T-helper 2 cell treated with Interferon-gamma antibody and Interleukin-4, amounts not matched to agents 5 μg/mL and 100 μg/mL, for 36 hours (primary cell): ENCODE measurements around the gene PLA2G2F.

Source experiments
- DNase-seq: peaks from one replicate; pipeline ENCODE4 v3.0.0; 2021; ENCODE audit warnings: low spot score
- H3K27ac Mint-ChIP-seq: one replicate; pipeline ENCODE4 v1.8.0; 2021; ENCODE audit warnings: mild to moderate bottlenecking, mixed read lengths
- H3K27me3 Mint-ChIP-seq: one replicate; pipeline ENCODE4 v1.8.0; 2021; ENCODE audit warnings: low read depth, mixed read lengths
- H3K36me3 Mint-ChIP-seq: one replicate; pipeline ENCODE4 v1.8.0; 2021; ENCODE audit warnings: low read depth, mixed read lengths
- H3K4me1 Mint-ChIP-seq: one replicate; pipeline ENCODE4 v1.8.0; 2021; ENCODE audit warnings: low read depth, mixed read lengths
- H3K4me3 Mint-ChIP-seq: one replicate; pipeline ENCODE4 v1.8.0; 2022; ENCODE audit warnings: mild to moderate bottlenecking, moderate library complexity, mixed read lengths
- H3K9me3 Mint-ChIP-seq: one replicate; pipeline ENCODE4 v1.8.0; 2021; ENCODE audit warnings: mixed read lengths

PLA2G2F gene, protein sequence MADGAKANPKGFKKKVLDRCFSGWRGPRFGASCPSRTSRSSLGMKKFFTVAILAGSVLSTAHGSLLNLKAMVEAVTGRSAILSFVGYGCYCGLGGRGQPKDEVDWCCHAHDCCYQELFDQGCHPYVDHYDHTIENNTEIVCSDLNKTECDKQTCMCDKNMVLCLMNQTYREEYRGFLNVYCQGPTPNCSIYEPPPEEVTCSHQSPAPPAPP

DNA sequence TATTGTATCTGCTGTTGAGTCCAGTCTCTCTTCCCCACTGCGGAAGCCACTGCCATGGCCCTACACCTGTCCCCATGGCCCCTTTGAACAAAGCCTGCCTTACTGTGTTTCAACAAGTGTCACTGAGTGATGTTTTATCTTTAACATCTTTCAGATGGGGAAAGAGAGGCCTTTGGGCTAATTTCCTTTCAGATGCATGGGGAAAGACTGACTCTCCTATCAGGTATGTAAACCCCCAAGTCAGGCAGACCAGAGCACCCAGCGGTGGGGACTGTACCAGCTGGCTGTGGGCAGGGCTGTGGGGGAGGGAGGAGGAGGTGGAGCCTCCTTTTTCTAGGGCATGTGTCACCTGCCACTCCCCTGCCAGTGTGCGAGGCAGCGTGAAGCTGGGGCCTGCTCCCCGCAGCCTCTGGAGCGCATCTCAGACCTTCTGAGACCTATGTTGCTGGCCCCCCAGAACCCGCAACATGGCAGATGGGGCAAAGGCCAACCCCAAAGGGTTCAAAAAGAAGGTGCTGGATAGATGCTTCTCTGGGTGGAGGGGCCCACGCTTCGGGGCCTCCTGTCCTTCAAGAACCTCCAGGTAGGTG, at the start of gene PLA2G2F:
Gene PLA2G2F, plus strand, starts transcription at position 363 of the 590 bp plus-strand sequence. Its CDS starts 105 bp downstream, at position 468.
- Mint-ChIP-seq H3K27me3 (peaks cover 1% of the 10 kb centered on the region), H3K27ac (no peak within 1 kb of the TSS), H3K9me3 (no peaks in the 10 kb centered on the region), H3K36me3 (no peaks in the 10 kb centered on the region), H3K4me3 (no peak within 1 kb of the TSS), H3K4me1 (no peaks in the 10 kb centered on the region)
- DNase-seq, result no peak

DNA sequence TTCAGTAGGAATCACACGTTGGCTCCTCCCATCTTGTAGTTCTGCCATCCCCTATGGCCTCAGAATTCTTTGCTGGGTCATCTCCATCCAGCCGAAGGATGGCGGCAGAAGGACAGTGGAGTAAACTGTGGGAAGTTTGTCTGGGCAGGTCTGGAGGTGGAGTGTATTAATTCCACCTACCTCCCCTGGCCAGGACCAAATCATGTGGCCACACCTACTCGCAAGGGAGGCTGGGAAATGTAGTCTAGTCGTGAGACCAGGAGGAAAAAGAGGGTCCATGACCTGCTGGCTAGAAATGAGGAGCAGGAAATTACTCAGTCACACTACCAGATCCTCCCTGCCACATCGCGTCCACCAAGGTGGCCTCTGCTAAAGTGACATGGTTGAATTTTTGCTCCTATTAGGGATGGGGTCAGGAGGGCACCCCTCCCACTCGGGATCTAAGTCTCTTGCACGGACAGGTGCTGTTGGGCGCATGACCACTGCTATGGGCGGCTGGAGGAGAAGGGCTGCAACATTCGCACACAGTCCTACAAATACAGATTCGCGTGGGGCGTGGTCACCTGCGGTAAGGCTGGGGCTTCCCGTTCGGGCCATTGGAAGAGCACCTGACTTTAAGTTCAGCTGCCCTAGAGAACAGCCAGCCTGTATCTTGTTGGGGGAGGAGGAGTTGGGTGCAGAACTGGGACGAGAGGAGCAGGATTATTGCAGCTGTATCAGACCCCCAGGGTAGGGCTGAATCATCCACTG, 49.6 kb upstream of the PLA2G2F start:
- DNase-seq, result no peak
- H3K9me3 Mint-ChIP-seq, result no peaks in the 10 kb centered on the region
- no peak overlapping the region for H3K27ac Mint-ChIP-seq
- peaks cover 12% of the 10 kb centered on the region for H3K27me3 Mint-ChIP-seq
- no peaks in the 10 kb centered on the region for H3K36me3 Mint-ChIP-seq
- no peak overlapping the region for H3K4me3 Mint-ChIP-seq
- H3K4me1 Mint-ChIP-seq, result no peaks in the 10 kb centered on the region

DNA sequence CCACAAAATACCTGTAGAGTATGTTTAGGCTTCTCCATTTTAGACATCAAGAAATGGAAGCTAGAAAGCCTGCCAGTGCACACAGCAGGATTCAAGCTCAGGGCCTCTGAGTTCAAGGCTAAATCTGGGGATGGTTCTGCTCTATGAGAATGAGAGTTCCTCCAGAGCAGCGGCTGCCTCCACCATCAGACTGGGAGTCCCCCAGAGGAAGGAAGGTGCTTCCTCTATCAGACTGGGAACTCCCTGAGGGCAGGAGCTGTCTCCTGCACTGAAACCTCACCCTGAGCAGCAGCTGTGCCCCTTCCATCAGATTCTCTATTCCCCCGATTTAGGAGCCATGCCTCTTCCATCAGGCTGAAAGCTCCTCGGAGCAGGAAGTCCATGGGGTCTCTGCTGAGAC, 49.0 kb upstream of the PLA2G2F start:
- no peak overlapping the region for H3K4me3 Mint-ChIP-seq
- DNase-seq, result no peak
- no peaks in the 10 kb centered on the region for H3K36me3 Mint-ChIP-seq
- H3K4me1 Mint-ChIP-seq, result no peaks in the 10 kb centered on the region
- no peak overlapping the region for H3K27ac Mint-ChIP-seq
- H3K27me3 Mint-ChIP-seq, result peaks cover 13% of the 10 kb centered on the region
- H3K9me3 Mint-ChIP-seq, result no peaks in the 10 kb centered on the region

DNA sequence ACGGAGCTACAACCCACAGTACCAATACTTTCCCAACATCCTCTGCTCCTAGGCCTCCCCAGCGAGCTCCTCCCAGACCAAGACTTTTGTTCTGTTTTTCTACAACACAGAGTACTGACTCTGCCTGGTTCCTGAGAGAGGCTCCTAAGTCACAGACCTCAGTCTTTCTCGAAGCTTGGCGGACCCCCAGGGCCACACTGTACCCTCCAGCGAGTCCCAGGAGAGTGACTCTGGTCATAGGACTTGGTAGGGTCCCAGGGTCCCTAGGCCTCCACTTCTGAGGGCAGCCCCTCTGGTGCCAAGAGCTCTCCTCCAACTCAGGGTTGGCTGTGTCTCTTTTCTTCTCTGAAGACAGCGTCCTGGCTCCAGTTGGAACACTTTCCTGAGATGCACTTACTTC, 48.5 kb upstream of the PLA2G2F start:
- no peak overlapping the region for H3K27ac Mint-ChIP-seq

DNA sequence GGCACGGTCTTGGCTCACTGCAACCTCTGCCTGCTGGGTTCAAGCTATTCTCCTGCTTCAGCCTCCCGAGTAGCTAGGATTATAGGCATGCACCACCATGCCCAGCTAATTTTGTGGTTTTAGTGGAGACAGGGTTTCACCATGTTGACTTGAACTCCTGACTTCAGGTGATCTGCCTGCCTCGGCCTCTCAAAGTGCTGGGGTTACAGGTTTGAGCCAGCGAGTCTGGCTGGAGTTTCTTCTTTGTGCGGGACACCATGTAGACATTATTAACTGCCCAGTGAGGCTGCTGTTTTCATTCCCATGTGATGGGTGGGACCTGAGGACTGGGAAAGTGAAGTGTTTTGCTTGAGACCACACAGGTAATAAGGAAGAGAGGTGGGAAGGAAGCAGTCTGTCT, 45.8 kb upstream of the PLA2G2F start:
- no peak overlapping the region for H3K4me3 Mint-ChIP-seq
- H3K9me3 Mint-ChIP-seq, result no peaks in the 10 kb centered on the region
- H3K36me3 Mint-ChIP-seq, result no peaks in the 10 kb centered on the region
- peaks cover 16% of the 10 kb centered on the region for H3K27me3 Mint-ChIP-seq
- DNase-seq, result no peak
- H3K4me1 Mint-ChIP-seq, result no peaks in the 10 kb centered on the region
- no peak overlapping the region for H3K27ac Mint-ChIP-seq

More for the DNA sequence above, 48.5 kb upstream of the PLA2G2F start:
- H3K9me3 Mint-ChIP-seq, result no peaks in the 10 kb centered on the region
- H3K27me3 Mint-ChIP-seq, result peaks cover 13% of the 10 kb centered on the region
- H3K4me3 Mint-ChIP-seq, result no peak overlapping the region
- no peak for DNase-seq
- H3K4me1 Mint-ChIP-seq, result no peaks in the 10 kb centered on the region
- no peaks in the 10 kb centered on the region for H3K36me3 Mint-ChIP-seq

DNA sequence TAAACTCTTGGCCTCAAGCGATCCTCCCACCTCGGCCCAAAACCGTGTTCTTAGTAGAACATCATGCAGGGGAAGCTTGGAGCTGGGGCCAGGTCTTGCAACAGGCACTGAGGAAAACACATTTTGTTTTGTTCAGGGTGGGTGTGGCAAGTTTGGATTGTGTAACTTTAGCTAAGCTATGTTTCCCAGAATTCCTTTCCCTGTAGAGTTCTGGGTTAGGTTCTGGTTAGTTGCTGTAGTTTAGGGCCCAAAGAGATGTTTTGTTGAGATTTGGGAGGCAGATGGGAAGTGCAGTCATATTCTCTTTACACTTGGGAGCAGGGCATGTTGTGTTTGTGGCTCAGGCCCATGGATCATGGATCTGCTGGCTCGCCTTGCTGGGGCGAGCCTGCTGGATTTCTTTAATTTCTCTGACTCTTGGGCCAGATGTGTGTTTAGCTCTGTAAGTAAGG, 45.2 kb upstream of the PLA2G2F start:
- Mint-ChIP-seq H3K36me3 (no peaks in the 10 kb centered on the region), H3K27ac (no peak overlapping the region), H3K9me3 (no peaks in the 10 kb centered on the region), H3K27me3 (peaks cover 16% of the 10 kb centered on the region), H3K4me1 (no peaks in the 10 kb centered on the region), H3K4me3 (no peak overlapping the region)
- DNase-seq, result no peak

DNA sequence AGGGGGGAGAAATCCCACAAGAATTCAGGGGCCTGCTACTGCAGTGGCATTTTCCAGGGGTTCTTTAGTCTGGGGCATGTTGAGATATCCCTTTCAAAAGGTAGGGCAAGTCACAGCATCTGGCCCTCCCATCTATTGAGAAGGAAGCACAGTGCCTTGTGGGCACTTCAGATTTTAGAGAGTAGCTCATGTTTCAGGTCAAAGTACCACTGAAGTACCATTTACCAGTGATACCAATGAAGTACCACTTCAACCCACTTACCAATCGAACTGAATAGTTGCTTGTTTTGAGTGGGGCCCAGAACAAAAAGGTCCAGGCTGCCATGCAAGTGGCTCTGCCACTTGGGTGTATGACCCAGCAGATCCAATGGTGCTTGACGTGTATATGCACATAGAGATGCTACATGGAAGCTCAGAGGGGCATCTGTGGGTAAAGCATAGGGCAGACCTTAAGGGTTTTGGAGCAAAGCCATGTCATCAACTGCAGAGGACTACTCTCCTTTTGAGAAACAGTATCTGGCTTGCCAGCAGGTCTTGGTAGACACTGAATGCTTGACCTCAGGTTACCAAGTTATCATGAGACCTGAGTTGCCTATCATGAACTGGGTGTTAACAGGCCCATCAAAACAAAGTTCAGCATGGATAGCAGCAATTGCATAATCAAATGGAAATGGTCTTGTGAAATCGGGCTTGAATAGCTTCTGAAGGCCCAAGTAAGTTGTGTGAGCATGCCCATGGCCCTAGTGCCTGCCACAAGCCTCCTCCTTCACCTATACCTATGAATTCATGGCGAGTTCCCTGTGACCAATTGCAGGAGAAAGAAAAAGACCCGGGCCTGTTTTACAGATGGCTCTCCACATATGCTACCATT, 43.3 kb upstream of the PLA2G2F start:
- no peak for DNase-seq
- no peaks in the 10 kb centered on the region for H3K9me3 Mint-ChIP-seq
- no peak overlapping the region for H3K27ac Mint-ChIP-seq
- H3K4me3 Mint-ChIP-seq, result no peak overlapping the region
- H3K36me3 Mint-ChIP-seq, result no peaks in the 10 kb centered on the region
- H3K4me1 Mint-ChIP-seq, result no peaks in the 10 kb centered on the region
- peaks cover 16% of the 10 kb centered on the region for H3K27me3 Mint-ChIP-seq

DNA sequence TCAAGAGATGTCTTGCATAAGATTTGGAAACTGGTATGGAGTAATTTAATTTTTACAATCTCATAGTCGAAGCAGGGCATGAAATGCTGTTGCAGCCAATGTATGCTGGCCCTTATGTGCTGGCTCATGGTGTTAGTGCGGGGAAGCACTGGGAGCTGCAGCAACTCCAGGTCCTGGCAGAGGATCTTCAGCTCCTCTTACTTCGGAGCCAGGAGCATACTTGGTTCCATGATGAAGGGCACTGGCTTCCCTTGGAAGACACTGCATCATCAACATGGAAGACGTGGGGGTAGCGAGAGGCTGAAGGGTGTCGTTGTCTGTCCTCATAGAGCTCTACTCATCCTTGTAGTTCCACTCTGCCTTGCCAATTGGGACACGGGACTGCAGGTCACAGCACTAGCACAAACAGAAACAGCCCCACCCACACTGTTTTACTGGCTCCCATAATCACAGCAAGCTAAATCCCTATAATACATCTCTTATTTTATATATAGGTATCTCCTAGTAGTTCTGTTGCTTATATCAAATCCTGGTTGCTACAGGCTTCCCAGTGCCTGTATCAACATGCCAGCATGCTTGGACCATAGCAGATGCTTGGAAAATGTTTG, 42.2 kb upstream of the PLA2G2F start:
- no peaks in the 10 kb centered on the region for H3K36me3 Mint-ChIP-seq
- DNase-seq, result no peak

DNA sequence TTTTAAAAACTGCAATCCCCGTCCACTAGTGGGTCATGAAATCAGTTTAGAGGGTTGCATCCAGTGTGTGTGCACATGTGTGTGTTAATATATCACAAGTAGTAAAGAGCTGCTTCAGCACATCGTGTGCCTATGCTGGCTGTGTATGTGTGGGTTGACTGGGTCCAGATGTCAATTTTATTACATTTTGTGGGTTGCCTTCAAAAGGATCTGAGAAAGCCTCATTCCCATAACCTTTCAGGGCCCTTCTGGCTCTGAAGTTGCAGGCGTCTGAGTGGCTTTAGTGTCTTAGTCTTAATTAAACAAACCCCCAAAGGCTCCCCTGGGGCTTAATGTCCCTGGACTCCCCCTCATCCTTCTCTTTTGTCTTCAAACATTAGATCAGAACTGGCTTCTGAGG, 39.6 kb upstream of the PLA2G2F start:
- no peak overlapping the region for H3K4me3 Mint-ChIP-seq
- H3K27ac Mint-ChIP-seq, result no peak overlapping the region

More for the DNA sequence above, 42.2 kb upstream of the PLA2G2F start:
- H3K4me3 Mint-ChIP-seq, result no peak overlapping the region
- H3K27ac Mint-ChIP-seq, result no peak overlapping the region
- no peaks in the 10 kb centered on the region for H3K4me1 Mint-ChIP-seq
- H3K27me3 Mint-ChIP-seq, result peaks cover 12% of the 10 kb centered on the region
- no peaks in the 10 kb centered on the region for H3K9me3 Mint-ChIP-seq

DNA sequence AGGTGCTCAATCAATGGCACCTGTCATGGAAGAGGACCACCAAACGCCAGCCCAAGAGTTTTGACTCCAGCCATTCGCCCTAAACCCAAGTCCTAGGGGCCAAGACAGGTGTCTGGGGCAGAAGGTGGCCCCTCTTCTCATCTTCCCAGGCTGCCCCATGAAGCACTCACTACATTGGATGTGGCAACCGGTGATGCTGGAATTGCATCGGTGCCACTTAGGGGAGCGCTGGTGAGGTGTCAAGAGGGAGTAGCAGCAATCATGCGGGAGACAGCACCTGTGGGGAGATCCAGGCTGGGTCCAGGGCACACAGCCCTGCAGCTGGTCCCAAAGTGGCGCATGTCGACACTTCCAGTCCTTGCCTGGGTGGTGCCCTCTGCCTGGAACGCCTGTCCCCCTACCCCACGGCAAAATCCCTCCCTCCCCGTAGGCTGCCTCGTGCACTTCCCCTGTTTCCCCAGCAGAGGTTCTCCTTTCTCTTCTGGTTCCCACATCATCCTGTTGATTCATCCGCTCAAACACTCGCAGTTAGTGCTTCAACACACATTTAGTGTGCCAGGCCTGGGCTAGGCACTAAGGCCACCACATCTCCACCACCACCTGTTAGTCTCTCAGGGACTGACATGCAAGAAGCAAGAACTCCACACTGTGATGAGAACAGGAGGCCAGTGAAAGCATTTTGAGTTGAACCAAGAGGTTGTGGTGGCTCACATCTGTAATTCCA, 38.3 kb upstream of the PLA2G2F start:
- no peak overlapping the region for H3K27ac Mint-ChIP-seq
- H3K27me3 Mint-ChIP-seq, result peaks cover 12% of the 10 kb centered on the region
- no peaks in the 10 kb centered on the region for H3K36me3 Mint-ChIP-seq
- no peaks in the 10 kb centered on the region for H3K9me3 Mint-ChIP-seq
- H3K4me3 Mint-ChIP-seq, result no peak overlapping the region
- peak; percentile 6 for DNase-seq
- no peaks in the 10 kb centered on the region for H3K4me1 Mint-ChIP-seq

More for the DNA sequence above, 39.6 kb upstream of the PLA2G2F start:
- Mint-ChIP-seq H3K9me3 (no peaks in the 10 kb centered on the region), H3K4me1 (no peaks in the 10 kb centered on the region), H3K36me3 (no peaks in the 10 kb centered on the region), H3K27me3 (peaks cover 9% of the 10 kb centered on the region)
- DNase-seq, result no peak

DNA sequence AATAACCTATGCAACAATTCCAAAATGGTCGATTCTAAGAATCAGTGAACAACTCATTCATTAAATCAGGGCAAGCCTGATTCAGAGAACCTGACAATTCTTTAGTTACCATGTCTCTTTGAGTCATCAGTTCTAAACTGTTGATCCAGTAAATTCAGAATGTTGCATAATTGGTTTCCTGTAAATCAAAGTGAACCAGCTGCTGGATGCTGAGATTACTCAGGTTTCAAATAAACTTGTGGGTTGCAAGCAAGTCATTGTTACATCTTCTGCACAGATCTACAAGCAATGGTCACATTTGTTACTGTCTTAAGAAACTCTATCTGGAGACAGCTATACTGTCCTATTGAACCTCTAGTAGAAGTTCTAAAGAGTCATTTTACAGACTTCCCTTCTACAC, 36.2 kb upstream of the PLA2G2F start:
- no peaks in the 10 kb centered on the region for H3K4me1 Mint-ChIP-seq
- H3K36me3 Mint-ChIP-seq, result no peaks in the 10 kb centered on the region
- DNase-seq, result no peak
- H3K9me3 Mint-ChIP-seq, result no peaks in the 10 kb centered on the region
- peaks cover 10% of the 10 kb centered on the region for H3K27me3 Mint-ChIP-seq
- no peak overlapping the region for H3K27ac Mint-ChIP-seq
- H3K4me3 Mint-ChIP-seq, result no peak overlapping the region

DNA sequence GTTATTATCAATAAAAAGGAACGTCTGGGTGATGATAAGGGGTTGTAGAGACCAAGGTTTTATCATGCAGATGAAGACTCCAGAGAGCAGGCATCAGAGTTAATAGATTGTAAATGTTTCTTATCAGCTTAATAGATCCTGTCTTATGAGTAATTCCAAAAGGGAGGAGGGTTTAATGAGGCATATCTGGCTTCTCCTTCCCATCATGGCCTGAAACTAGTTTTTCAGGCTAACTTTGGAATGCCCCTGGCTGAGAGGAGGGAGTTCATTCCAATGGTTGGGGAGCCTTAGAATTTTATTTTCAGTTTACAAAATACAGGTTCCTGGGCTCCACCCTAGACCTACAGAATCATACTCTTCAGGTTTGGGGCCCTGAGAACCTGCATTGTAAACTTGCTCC, 33.3 kb upstream of the PLA2G2F start:
- no peaks in the 10 kb centered on the region for H3K36me3 Mint-ChIP-seq
- peaks cover 13% of the 10 kb centered on the region for H3K27me3 Mint-ChIP-seq
- no peak for DNase-seq
- no peak overlapping the region for H3K4me3 Mint-ChIP-seq
- H3K4me1 Mint-ChIP-seq, result no peaks in the 10 kb centered on the region
- no peaks in the 10 kb centered on the region for H3K9me3 Mint-ChIP-seq
- H3K27ac Mint-ChIP-seq, result no peak overlapping the region

DNA sequence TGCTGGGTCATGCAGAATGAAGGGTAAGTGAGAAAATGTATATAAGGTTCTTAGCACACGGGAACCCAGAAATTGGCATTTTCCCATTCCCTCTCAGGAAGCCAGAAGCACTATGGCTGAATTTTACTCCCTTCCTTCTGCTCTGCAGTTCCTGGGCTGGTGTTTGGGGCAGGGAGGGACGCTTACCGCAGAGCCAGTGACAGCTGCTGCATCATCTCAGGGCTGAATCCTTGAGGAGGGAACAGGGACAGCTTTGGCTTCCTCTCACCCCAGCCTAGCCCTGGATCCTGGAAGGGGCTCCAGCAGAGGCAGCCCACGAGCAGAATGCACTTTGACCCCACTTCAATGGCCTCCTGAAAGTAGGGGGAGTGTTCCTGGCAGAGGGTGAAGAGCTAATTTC, 31.8 kb upstream of the PLA2G2F start:
- no peak for DNase-seq
- Mint-ChIP-seq H3K27ac (no peak overlapping the region), H3K4me1 (no peaks in the 10 kb centered on the region), H3K36me3 (no peaks in the 10 kb centered on the region), H3K9me3 (no peaks in the 10 kb centered on the region), H3K27me3 (peaks cover 13% of the 10 kb centered on the region), H3K4me3 (no peak overlapping the region)
